Esophagus squamous epithelium (tissue), 4 donors: Measurements from ENCODE around the gene PRR14.

Source experiments
- POLR2A ChIP-seq, 4 donors: fragments of 450-650 bp; IDR thresholded peaks; one replicate each; pipeline ENCODE4 v1.6.1; 2017; ENCODE audit warnings: antibody characterized with exemption in 4 of 4, mild to moderate bottlenecking in 4 of 4, moderate library complexity in 3 of 4
- TF ChIP-seq, protein P1 (sequence below), 6 experiments: fragments of 450-650 bp in 4 of 6; fragments of 200-600 bp in 2 of 6; sonication (generic) in 2 of 6; IDR thresholded peaks; one replicate each; pipeline ENCODE4 v1.5.1; 2016 to 2019; ENCODE audit warnings: antibody characterized with exemption in 6 of 6, mild to moderate bottlenecking in 4 of 6, moderate library complexity in 4 of 6

- TF ChIP-seq, protein P1, sequence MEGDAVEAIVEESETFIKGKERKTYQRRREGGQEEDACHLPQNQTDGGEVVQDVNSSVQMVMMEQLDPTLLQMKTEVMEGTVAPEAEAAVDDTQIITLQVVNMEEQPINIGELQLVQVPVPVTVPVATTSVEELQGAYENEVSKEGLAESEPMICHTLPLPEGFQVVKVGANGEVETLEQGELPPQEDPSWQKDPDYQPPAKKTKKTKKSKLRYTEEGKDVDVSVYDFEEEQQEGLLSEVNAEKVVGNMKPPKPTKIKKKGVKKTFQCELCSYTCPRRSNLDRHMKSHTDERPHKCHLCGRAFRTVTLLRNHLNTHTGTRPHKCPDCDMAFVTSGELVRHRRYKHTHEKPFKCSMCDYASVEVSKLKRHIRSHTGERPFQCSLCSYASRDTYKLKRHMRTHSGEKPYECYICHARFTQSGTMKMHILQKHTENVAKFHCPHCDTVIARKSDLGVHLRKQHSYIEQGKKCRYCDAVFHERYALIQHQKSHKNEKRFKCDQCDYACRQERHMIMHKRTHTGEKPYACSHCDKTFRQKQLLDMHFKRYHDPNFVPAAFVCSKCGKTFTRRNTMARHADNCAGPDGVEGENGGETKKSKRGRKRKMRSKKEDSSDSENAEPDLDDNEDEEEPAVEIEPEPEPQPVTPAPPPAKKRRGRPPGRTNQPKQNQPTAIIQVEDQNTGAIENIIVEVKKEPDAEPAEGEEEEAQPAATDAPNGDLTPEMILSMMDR (IDR thresholded peaks at IDR 0.05): no peak
- TF ChIP-seq POLR2A (IDR thresholded peaks at IDR 0.05): no peak
Measured at GRCh38 chr16:30603945-30604315, 46.8 kb upstream of the PRR14 start.
